Effector memory CD4-positive, alpha-beta T cell (primary cell): ENCODE measurements around the gene LIMS2.

Source experiments
- DNase-seq, 3 donors: peaks; one replicate each; pipeline ENCODE4 v3.0.0-alpha.2; 2020
- H3K27ac ChIP-seq: 2 replicates; pipeline ENCODE4 v1.7.0; 2013; ENCODE audit warnings: mild to moderate bottlenecking, low read length, moderate library complexity; ENCODE audit not compliant: insufficient read depth, poor library complexity, severe bottlenecking
- H3K27me3 ChIP-seq: replicated peaks from 2 replicates; pipeline ENCODE4 v1.7.0; 2013; ENCODE audit warnings: mild to moderate bottlenecking, low read length; ENCODE audit not compliant: insufficient read depth, control insufficient read depth, poor library complexity, severe bottlenecking
- H3K36me3 ChIP-seq: 2 replicates; pipeline ENCODE4 v1.7.0; 2013; ENCODE audit warnings: mild to moderate bottlenecking, low read length, moderate library complexity; ENCODE audit not compliant: control insufficient read depth, insufficient read depth
- H3K4me1 ChIP-seq: 2 replicates; pipeline ENCODE4 v1.7.0; 2013; ENCODE audit warnings: low read length, mild to moderate bottlenecking; ENCODE audit not compliant: control insufficient read depth, insufficient read depth, poor library complexity, severe bottlenecking
- H3K4me3 ChIP-seq: 2 replicates; pipeline ENCODE4 v1.7.0; 2013; ENCODE audit warnings: low read length, low read depth, mild to moderate bottlenecking; ENCODE audit not compliant: insufficient read depth, poor library complexity, severe bottlenecking
- H3K9me3 ChIP-seq: 2 replicates; pipeline ENCODE4 v1.7.0; 2013; ENCODE audit warnings: mild to moderate bottlenecking, low read length, moderate library complexity; ENCODE audit not compliant: control insufficient read depth

Gene LIMS2

DNA sequence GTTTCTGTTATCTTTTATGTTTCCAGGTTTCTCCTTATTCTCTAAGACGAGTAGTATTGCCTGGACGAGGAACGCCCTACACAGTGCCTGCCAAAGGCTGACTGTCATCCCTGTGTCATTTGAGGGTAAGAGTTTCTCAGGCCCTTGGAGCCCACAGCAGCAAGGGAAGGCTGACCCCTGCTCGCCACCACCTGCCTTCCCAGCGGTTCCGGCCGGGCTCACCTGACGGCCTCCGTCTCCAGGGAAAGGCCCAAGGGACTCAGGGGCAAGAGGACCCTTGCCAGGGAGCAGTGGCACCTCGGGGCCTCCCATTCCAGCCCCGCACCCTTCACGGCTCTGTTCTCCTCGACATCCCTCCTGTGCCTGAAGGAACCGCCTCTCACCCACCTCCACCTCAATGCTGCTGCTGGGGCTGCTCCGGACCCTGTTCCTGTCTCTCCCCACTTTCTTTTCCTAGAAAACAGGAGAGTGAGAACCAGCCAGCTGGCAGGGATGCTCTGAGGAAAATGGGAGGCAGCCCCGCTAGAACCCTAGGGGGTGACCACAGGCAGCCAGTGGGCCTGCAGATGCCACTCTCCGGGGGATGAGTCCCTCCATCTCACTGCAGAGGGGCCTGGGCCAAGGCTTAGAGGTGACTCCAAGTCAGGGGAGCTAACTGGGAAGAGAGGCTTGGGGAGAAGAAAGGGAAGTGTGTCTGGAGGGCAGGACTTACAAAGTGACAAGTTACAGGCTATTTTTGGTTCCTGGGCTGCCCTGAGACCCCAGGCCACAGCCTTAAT is 1.9 kb downstream of the LIMS2 start:
- DNase-seq: no peak
- H3K36me3 ChIP-seq: no peaks in the 10 kb centered on the region
- no peak overlapping the region for H3K27ac ChIP-seq
- peaks cover 6% of the 10 kb centered on the region for H3K4me1 ChIP-seq
- H3K4me3 ChIP-seq: no peak overlapping the region
- peaks cover 19% of the 10 kb centered on the region for H3K27me3 ChIP-seq
- no peaks in the 10 kb centered on the region for H3K9me3 ChIP-seq

GRCh38 chr2:127672341-127673224 is 2.7 kb downstream of the LIMS2 start:
- Histone ChIP-seq H3K4me3 (no peak overlapping the region), H3K4me1 (peaks cover 6% of the 10 kb centered on the region), H3K9me3 (no peaks in the 10 kb centered on the region), H3K36me3 (no peaks in the 10 kb centered on the region), H3K27me3 (peaks cover 19% of the 10 kb centered on the region), H3K27ac (no peak overlapping the region)
- no peak for DNase-seq

DNA sequence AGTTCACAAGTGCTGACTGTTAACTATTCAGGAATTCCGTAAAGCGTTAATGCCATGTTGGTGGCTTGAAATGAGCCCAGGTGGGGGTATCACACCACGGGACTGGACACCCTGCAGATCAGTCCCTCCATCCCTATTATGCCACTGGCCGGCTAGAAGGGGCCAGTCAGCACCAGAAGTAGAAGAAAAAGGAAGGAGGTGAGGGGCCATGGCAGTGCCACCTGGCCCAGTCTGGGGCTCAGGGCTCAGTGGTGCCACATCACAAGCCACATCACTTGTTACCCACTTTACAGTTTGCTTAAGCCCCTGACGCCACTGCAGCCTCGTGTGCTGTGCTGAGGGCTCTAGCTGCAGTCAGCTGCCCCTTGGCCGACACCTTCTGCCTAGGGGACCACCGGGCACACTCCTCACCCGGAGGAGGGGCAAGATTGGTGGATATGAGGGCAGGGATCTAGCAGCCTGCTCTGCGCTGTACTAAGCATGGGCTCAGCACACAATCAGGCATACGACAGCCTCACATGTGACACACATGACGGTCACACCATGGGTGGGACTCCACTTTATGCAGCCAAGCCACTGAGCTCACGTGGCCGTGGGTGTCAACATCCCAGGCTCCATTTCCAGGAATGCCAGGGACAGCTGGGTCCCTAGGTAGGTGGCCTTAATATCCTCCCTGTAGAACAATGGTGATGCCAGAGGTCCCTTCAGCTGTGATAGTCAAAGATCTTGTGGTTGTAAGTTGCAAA is 3.6 kb downstream of the LIMS2 start:
- no peak overlapping the region for H3K27ac ChIP-seq
- peaks cover 19% of the 10 kb centered on the region for H3K27me3 ChIP-seq
- no peak for DNase-seq
- H3K4me1 ChIP-seq: peaks cover 6% of the 10 kb centered on the region
- H3K9me3 ChIP-seq: no peaks in the 10 kb centered on the region
- no peak overlapping the region for H3K4me3 ChIP-seq
- H3K36me3 ChIP-seq: no peaks in the 10 kb centered on the region

- H3K4me1 ChIP-seq: peaks cover 6% of the 10 kb centered on the region
- H3K27me3 ChIP-seq: peaks cover 18% of the 10 kb centered on the region
- no peak overlapping the region for H3K4me3 ChIP-seq
- no peaks in the 10 kb centered on the region for H3K36me3 ChIP-seq
- no peaks in the 10 kb centered on the region for H3K9me3 ChIP-seq
- no peak overlapping the region for H3K27ac ChIP-seq
- DNase-seq: no peak
These were observed 4.4 kb downstream of the LIMS2 start for GRCh38 chr2:127670957-127671290.

DNA sequence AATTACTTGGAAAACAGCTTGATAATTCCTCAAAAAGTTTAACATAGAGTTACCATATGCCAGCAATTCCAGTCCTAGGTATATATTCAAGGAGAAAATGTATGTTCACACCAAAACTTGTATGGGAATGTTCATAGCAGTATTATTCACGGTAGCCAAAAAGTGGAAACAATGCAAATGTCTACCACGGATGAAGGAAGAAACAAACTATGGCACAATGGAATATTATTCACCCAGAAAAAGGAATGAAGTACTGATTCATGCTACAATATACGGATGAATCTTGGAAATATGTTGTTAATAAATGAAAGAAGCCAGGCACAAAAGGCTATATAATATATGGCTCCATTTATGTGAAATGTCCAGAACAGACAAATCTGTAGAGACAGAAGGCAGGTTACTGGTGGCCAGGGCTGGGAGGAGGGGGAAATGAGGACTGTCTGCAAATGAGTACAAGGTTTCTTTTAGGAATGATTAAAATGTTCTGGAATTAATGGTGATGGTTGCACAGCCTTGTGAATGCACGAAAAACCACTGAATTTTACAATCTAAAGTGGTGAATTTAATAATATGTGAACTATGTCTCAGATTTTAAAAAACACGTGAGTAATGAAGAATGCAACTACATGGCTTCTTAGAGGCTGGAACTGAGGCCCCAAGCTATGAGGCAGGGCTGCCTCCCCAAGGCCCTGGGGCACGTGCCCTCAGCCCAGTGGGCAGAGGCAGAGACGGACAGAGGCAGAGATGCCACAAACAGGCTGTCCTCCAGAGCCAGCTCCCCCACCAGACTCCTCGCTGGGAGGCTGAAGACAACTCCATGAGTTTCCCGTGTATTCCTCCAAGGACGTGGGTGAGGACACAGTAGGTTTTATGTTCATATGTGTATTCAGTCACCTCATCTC is 5.0 kb downstream of the LIMS2 start:
- Histone ChIP-seq H3K9me3 (no peaks in the 10 kb centered on the region), H3K4me3 (no peak overlapping the region), H3K4me1 (peaks cover 6% of the 10 kb centered on the region), H3K36me3 (no peaks in the 10 kb centered on the region), H3K27ac (no peak overlapping the region), H3K27me3 (peaks cover 15% of the 10 kb centered on the region)
- DNase-seq: no peak

DNA sequence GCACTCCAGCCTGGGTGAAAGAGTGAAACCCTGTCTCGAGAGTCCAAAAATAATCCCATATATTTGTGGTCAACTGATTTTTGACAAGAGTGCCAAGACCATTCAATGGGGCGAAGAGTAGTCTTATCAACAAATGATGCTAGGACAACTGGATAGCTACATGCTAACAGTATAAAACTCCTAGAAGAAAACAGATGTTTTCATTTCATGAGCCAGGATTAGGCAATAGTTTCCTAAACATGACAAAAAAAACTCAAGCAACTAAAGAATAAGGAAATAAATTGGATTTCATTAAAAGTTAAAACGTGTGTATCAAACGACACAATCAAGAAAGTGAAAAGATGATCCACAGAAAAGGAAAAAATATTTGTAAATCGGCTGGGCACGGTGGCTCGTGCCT is 6.3 kb downstream of the LIMS2 start:
- Histone ChIP-seq H3K27me3 (peaks cover 19% of the 10 kb centered on the region), H3K36me3 (no peaks in the 10 kb centered on the region), H3K27ac (no peak overlapping the region), H3K4me1 (no peaks in the 10 kb centered on the region), H3K4me3 (no peak overlapping the region), H3K9me3 (no peaks in the 10 kb centered on the region)
- DNase-seq: no peak

DNA sequence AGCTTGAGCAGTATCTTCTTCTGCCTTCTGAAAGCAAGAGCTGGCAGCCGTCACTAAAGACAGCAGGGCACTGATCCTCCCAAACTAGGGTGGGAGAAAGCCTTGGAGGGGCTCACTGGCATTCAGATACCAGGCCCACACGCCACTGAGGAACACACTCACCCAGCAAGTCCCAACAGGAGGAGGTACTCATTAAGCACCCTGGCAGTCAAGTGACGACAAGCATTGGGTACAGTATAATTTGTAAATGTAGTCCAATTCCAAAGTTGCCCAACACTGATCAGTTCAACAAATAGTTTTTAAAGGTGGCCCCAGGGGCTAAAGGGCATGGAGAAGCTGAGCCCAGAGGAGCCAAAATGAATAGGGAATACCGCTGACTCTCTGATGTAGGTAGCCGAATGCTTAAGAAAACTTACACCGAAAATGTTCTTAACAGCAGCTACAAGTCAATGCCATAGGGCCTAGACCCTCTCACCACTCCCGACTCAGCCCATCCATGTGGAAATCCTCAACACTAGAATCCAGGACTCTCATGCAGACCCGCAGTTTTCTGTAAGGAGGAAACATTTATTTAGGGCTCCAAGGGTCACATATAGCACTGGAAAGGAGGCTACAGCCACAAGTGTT is 9.9 kb downstream of the LIMS2 start:
- no peak overlapping the region for H3K4me3 ChIP-seq
- H3K27me3 ChIP-seq: peaks cover 24% of the 10 kb centered on the region
- DNase-seq: no peak
- H3K9me3 ChIP-seq: no peaks in the 10 kb centered on the region
- no peaks in the 10 kb centered on the region for H3K4me1 ChIP-seq
- H3K36me3 ChIP-seq: no peaks in the 10 kb centered on the region
- no peak overlapping the region for H3K27ac ChIP-seq

DNA sequence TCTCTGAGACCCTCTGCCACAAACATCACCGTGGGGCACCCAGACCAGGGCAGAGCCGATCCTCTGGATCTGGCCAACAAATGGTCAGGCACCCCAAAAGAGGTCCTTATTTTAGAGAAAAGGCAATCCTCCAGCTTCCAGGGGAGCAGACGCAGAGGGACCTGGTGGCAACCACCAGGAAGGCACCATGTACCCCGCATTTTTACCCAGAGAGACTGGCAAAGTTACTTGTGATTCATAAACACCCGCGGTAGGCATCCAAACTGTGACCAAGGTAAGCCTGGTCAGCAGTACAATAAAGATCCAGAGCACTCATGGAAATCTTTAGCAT is 10.5 kb downstream of the LIMS2 start:
- H3K36me3 ChIP-seq: no peaks in the 10 kb centered on the region
- H3K4me3 ChIP-seq: no peak overlapping the region
- DNase-seq: no peak
- H3K9me3 ChIP-seq: no peaks in the 10 kb centered on the region
- no peak overlapping the region for H3K27ac ChIP-seq
- H3K4me1 ChIP-seq: no peaks in the 10 kb centered on the region
- peaks cover 24% of the 10 kb centered on the region for H3K27me3 ChIP-seq
